H1 (cell line): ENCODE measurements around the gene ANXA1. TPM values are rescaled to one million over a fixed set of nuclear protein-coding genes. Genes with fewer than 3 reads are reported as not detected.

Source experiments
- CTCF ChIA-PET: fragments of 300-600 bp; sonication (Branson Sonifier 250); formaldehyde crosslinking; loops from one replicate; lab custom pipeline; 2021; ENCODE audit not compliant: partially characterized antibody; lab: Charles Lee
- POLR2A ChIA-PET: fragments of 300-600 bp; sonication (Branson Sonifier 250); formaldehyde crosslinking; loops from one replicate; lab custom pipeline; 2021; ENCODE audit warnings: inconsistent platforms; ENCODE audit not compliant: partially characterized antibody; lab: Charles Lee
- DNase-seq, 2 experiments: peaks; one replicate each; pipeline versions ENCODE4 v3.0.0 to v3.0.0-alpha.2; 2010 to 2022; ENCODE audit warnings: low spot score in 2 of 2, low read depth in 1 of 2, mixed read lengths in 1 of 2
- FAIRE-seq: peaks from 2 replicates; lab custom pipeline; 2011; peaks lifted over from hg19 to GRCh38; lab: Jason Lieb, UNC
- H2AFZ ChIP-seq: 2 replicates; pipeline ENCODE4 v1.8.1; 2012; ENCODE audit warnings: low read length, inconsistent platforms
- H2AK5ac ChIP-seq: 2 replicates; pipeline ENCODE4 v1.6.1; 2013; ENCODE audit warnings: low read depth, low read length
- H2BK120ac ChIP-seq: replicated peaks from 2 replicates; pipeline ENCODE3; 2013; ENCODE audit warnings: low read depth, low read length, inconsistent platforms
- H2BK12ac ChIP-seq: 2 replicates; pipeline ENCODE4 v1.6.1; 2013; ENCODE audit warnings: low read depth, low read length
- H2BK15ac ChIP-seq: 2 replicates; pipeline ENCODE4 v1.6.1; 2013; ENCODE audit warnings: low read length
- H2BK20ac ChIP-seq: 2 replicates; pipeline ENCODE4 v1.6.1; 2013; ENCODE audit warnings: low read length
- H2BK5ac ChIP-seq: 2 replicates; pipeline ENCODE4 v1.6.1; 2013; ENCODE audit warnings: low read depth, low read length
- H3K14ac ChIP-seq: 2 replicates; pipeline ENCODE4 v1.6.1; 2013; ENCODE audit warnings: inconsistent platforms; ENCODE audit not compliant: insufficient read length
- H3K18ac ChIP-seq: 2 replicates; pipeline ENCODE4 v1.6.1; 2013; ENCODE audit warnings: low read length; ENCODE audit errors: extremely low read depth
- H3K23ac ChIP-seq: 2 replicates; pipeline ENCODE4 v1.6.1; 2013; ENCODE audit warnings: inconsistent platforms; ENCODE audit not compliant: insufficient read length
- H3K23me2 ChIP-seq: 2 replicates; pipeline ENCODE4 v1.6.1; 2013; ENCODE audit warnings: low read depth, low read length
- H3K27ac ChIP-seq: 2 replicates; pipeline ENCODE4 v1.6.1; 2011; ENCODE audit warnings: low read depth, low read length, inconsistent platforms
- H3K27me3 ChIP-seq, 4 experiments: replicated peaks in 1 of 4; 1 replicate in 1 of 4; 2 replicates in 3 of 4; pipeline versions ENCODE4 v1.6.1 to v1.8.1; 2011 to 2013; ENCODE audit warnings: low read length in 3 of 4, mild to moderate bottlenecking in 3 of 4, inconsistent platforms in 2 of 4, mixed read lengths in 2 of 4, moderate library complexity in 1 of 4; ENCODE audit not compliant: control insufficient read depth in 3 of 4, insufficient read depth in 3 of 4; ENCODE audit errors: extremely low read depth in 1 of 4
- H3K36me3 ChIP-seq, 4 experiments: 2 replicates each; pipeline versions ENCODE4 v1.6.1 to v1.8.1; 2011 to 2013; ENCODE audit warnings: mild to moderate bottlenecking in 4 of 4, low read length in 3 of 4, moderate library complexity in 2 of 4, control low read depth in 1 of 4, inconsistent platforms in 1 of 4; ENCODE audit not compliant: insufficient read depth in 4 of 4, control insufficient read depth in 2 of 4
- H3K4ac ChIP-seq: replicated peaks from 2 replicates; pipeline ENCODE3; 2013; ENCODE audit warnings: low read length, low read depth, mixed read lengths, inconsistent platforms; ENCODE audit not compliant: insufficient read length
- H3K4me1 ChIP-seq, 4 experiments: replicated peaks in 1 of 4; 1 replicate in 1 of 4; 2 replicates in 3 of 4; pipeline versions ENCODE4 v1.6.1 to v1.8.1; 2011 to 2013; ENCODE audit warnings: low read length in 3 of 4, inconsistent platforms in 2 of 4, mixed read lengths in 1 of 4; ENCODE audit not compliant: insufficient read depth in 4 of 4, control insufficient read depth in 3 of 4
- H3K4me2 ChIP-seq, 2 experiments: 2 replicates each; pipeline versions ENCODE4 v1.6.1 to v1.8.1; 2011 to 2013; ENCODE audit warnings: low read depth in 2 of 2, low read length in 2 of 2, control low read depth in 1 of 2, inconsistent platforms in 1 of 2, mild to moderate bottlenecking in 1 of 2; ENCODE audit not compliant: insufficient read depth in 1 of 2
- H3K4me3 ChIP-seq, 4 experiments: fragments of 200-600, 300-600 bp in 1 of 4; sonication (generic), shearing (Covaris generic), sonication (Bioruptor Twin) in 1 of 4; 2 replicates each; pipeline versions ENCODE4 v1.5.1 to v1.8.1; 2011 to 2016; ENCODE audit warnings: low read length in 4 of 4, low read depth in 3 of 4, control low read depth in 2 of 4, inconsistent platforms in 2 of 4, mild to moderate bottlenecking in 2 of 4, mixed read lengths in 1 of 4, moderate library complexity in 1 of 4; ENCODE audit not compliant: insufficient read depth in 2 of 4; ENCODE audit errors: extremely low read depth in 1 of 4
- H3K56ac ChIP-seq: replicated peaks from 2 replicates; pipeline ENCODE3; 2013; ENCODE audit warnings: low read depth, mild to moderate bottlenecking, mixed read lengths, low read length, inconsistent platforms; ENCODE audit not compliant: insufficient read length
- H3K79me1 ChIP-seq: 2 replicates; pipeline ENCODE4 v1.6.1; 2013; ENCODE audit warnings: low read depth, low read length, control low read depth
- H3K79me2 ChIP-seq, 2 experiments: 2 replicates each; pipeline versions ENCODE4 v1.6.1 to v1.8.1; 2012 to 2013; ENCODE audit warnings: low read length in 2 of 2, mild to moderate bottlenecking in 2 of 2, inconsistent platforms in 1 of 2; ENCODE audit not compliant: insufficient read depth in 2 of 2, control insufficient read depth in 1 of 2
- H3K9ac ChIP-seq, 4 experiments: replicated peaks in 1 of 4; 1 replicate in 1 of 4; 2 replicates in 3 of 4; pipeline versions ENCODE4 v1.6.1 to v1.8.1; 2011 to 2013; ENCODE audit warnings: low read depth in 3 of 4, low read length in 3 of 4, control low read depth in 2 of 4, mild to moderate bottlenecking in 2 of 4, moderate library complexity in 2 of 4, inconsistent platforms in 1 of 4; ENCODE audit errors: extremely low read depth in 1 of 4
- H3K9me3 ChIP-seq, 2 experiments: 2 replicates each; pipeline versions ENCODE4 v1.6.1 to v1.8.1; 2012 to 2013; ENCODE audit warnings: mild to moderate bottlenecking in 2 of 2, moderate library complexity in 2 of 2, control low read depth in 1 of 2, inconsistent platforms in 1 of 2, low read depth in 1 of 2, low read length in 1 of 2, mixed read lengths in 1 of 2; ENCODE audit not compliant: insufficient read depth in 2 of 2
- H4K20me1 ChIP-seq, 2 experiments: replicated peaks in 1 of 2; 2 replicates each; pipeline versions ENCODE3 to v1.8.1; 2011 to 2013; ENCODE audit warnings: inconsistent platforms in 2 of 2, low read length in 2 of 2, mild to moderate bottlenecking in 1 of 2; ENCODE audit not compliant: insufficient read depth in 2 of 2, control insufficient read depth in 1 of 2
- H4K5ac ChIP-seq: 2 replicates; pipeline ENCODE4 v1.6.1; 2013; ENCODE audit warnings: low read length, low read depth, mixed read lengths, inconsistent platforms; ENCODE audit not compliant: insufficient read length
- H4K8ac ChIP-seq: 2 replicates; pipeline ENCODE4 v1.8.0; 2013; ENCODE audit warnings: mild to moderate bottlenecking, moderate library complexity, low read length, inconsistent platforms; ENCODE audit not compliant: insufficient read depth; ENCODE audit errors: extremely low read depth
- H4K91ac ChIP-seq: replicated peaks from 2 replicates; pipeline ENCODE3; 2013; ENCODE audit warnings: low read length, mixed read lengths, inconsistent platforms; ENCODE audit not compliant: insufficient read length
- BRCA1 ChIP-seq: IDR thresholded peaks from 2 replicates; pipeline ENCODE4 v1.6.1; 2012; ENCODE audit warnings: low read depth, low read length, improper control_type of control experiment
- GABPA ChIP-seq: IDR thresholded peaks from 2 replicates; pipeline ENCODE4 v1.6.1; 2011; ENCODE audit warnings: mild to moderate bottlenecking, low read length, moderate library complexity, borderline replicate concordance; ENCODE audit not compliant: insufficient read depth
- HDAC6 ChIP-seq: IDR thresholded peaks from one replicate; pipeline ENCODE4 v1.7.1; 2012; ENCODE audit warnings: low read depth, mild to moderate bottlenecking, inconsistent platforms, low read length, moderate library complexity
- JUN ChIP-seq: IDR thresholded peaks from 2 replicates; pipeline ENCODE4 v1.6.1; 2011; ENCODE audit warnings: low read depth, mild to moderate bottlenecking, improper control_type of control experiment, low read length
- KDM1A ChIP-seq: fragments of 200-600, 300-600 bp; sonication (generic); IDR thresholded peaks from 2 replicates; pipeline ENCODE4 v1.7.1; 2016; ENCODE audit warnings: mild to moderate bottlenecking, low read length, borderline replicate concordance
- KDM5A ChIP-seq: fragments of 200-600 bp; IDR thresholded peaks from 2 replicates; pipeline ENCODE4 v1.7.1; 2012; ENCODE audit warnings: mild to moderate bottlenecking, low read length, inconsistent platforms, mixed read lengths
- NANOG ChIP-seq: IDR thresholded peaks from 2 replicates; pipeline ENCODE4 v1.6.1; 2011; ENCODE audit warnings: low read length, low read depth, mild to moderate bottlenecking, inconsistent platforms; ENCODE audit not compliant: insufficient read depth, poor library complexity, severe bottlenecking
- RBBP5 ChIP-seq: IDR thresholded peaks from 2 replicates; pipeline ENCODE4 v1.7.1; 2012; ENCODE audit warnings: low read depth, mild to moderate bottlenecking, inconsistent platforms, low read length, moderate library complexity, borderline replicate concordance
- SP2 ChIP-seq: IDR thresholded peaks from 2 replicates; pipeline ENCODE4 v1.6.1; 2012; ENCODE audit warnings: mild to moderate bottlenecking, low read length, inconsistent platforms
- WGBS, 2 experiments: shearing (Covaris generic) in 1 of 2; methylation state at CpG; one replicate each; pipeline versions ENCODE4 v1.1.6 to v1.1.7; 2013 to 2015; ENCODE audit warnings: low lambda C conversion rate in 2 of 2, mixed read lengths in 2 of 2, inconsistent platforms in 1 of 2, low coverage in 1 of 2, missing lambda C conversion rate in 1 of 2; ENCODE audit not compliant: insufficient replicate concordance in 2 of 2, insufficient coverage in 1 of 2, insufficient read length in 1 of 2; ENCODE audit errors: extremely low coverage in 1 of 2, missing lambda C conversion rate in 1 of 2; 5-methylcytosine and 5-hydroxymethylcytosine counted together
- polyA plus RNA-seq, 7 experiments: library from polyadenylated mRNA; depleted of rRNA in 3 of 7; stranded (reverse) in 5 of 7; unstranded in 2 of 7; fragments of >200 nt in 5 of 7; fragments of 200-250 nt in 2 of 7; gene quantifications; 1 replicate in 5 of 7; 2 replicates in 1 of 7; 4 replicates in 1 of 7; pipeline versions ENCODE4 v1.2.1 to v1.2.3, GENCODE V29; 2011 to 2013; ENCODE audit warnings: missing spikeins in 2 of 7, mixed read lengths in 2 of 7
- total RNA-seq: library from RNA; stranded (reverse); fragmentation: NEBNext Ultra II Directional; extraction: Animal tissue kit (Norgen Biotek cat#: 25700); gene quantifications from 2 replicates; pipeline ENCODE4 v1.2.1, GENCODE V29; 2021
- TF ChIP-seq, protein P1 (sequence below), 3 experiments: IDR thresholded peaks; 1 replicate in 2 of 3; 2 replicates in 1 of 3; pipeline versions ENCODE4 v1.5.1 to v1.6.1; 2011; ENCODE audit warnings: low read length in 3 of 3, mild to moderate bottlenecking in 3 of 3, inconsistent platforms in 2 of 3, low read depth in 1 of 3, moderate library complexity in 1 of 3; ENCODE audit not compliant: insufficient read depth in 1 of 3; ENCODE audit errors: control extremely low read depth in 1 of 3
- TF ChIP-seq, protein P2 (sequence below): IDR thresholded peaks from 2 replicates; pipeline ENCODE4 v1.6.1; 2012; ENCODE audit warnings: inconsistent platforms

The ANXA1 gene
- total and polyA plus RNA-seq, 2 of the 8 experiments (the other 6 are each of a cell fraction or from before 2014, with no cell fraction given) = 0.71 to 5.7 TPM

DNA sequence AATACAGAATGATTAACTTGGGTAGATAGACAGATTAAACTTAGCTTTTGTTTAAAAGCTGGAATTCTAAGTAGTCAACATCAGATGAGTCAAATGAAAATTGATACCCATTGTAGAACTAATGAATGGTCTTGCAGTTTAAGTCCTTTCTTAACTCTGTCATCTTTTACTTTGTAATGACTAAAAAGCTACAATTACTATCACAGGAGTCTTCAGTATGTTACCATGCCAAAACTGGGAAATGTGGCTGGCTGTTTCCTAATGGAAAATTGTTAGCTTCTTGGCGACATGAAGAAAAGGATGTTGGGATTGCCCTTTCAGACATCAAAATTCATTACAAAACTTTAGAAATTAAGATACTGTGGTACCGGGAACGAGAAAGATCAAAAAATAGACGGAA is 20.2 kb upstream of the ANXA1 start:
- Histone ChIP-seq H3K9me3 (no peaks in the 10 kb centered on the region), H4K8ac (no peak overlapping the region), H2BK12ac (no peak overlapping the region), H3K4me1 (no peaks in the 10 kb centered on the region; a peak in 1 of 7 replicates), H3K27me3 (no peaks in the 10 kb centered on the region), H3K36me3 (no peaks in the 10 kb centered on the region), H2AK5ac (no peak overlapping the region), H3K56ac (no peak overlapping the region), H4K91ac (no peak overlapping the region), H3K18ac (no peak overlapping the region), H3K4me3 (no peak overlapping the region), H2AFZ (no peak overlapping the region), H4K5ac (no peak overlapping the region), H3K9ac (no peak overlapping the region), H3K4me2 (no peak overlapping the region), H3K14ac (no peak overlapping the region), H3K4ac (no peak overlapping the region), H3K27ac (no peak overlapping the region), H2BK15ac (no peak overlapping the region), H2BK20ac (no peak overlapping the region), H3K23ac (no peak overlapping the region), H2BK120ac (no peak overlapping the region), H2BK5ac (no peak overlapping the region), H3K23me2 (no peaks in the 10 kb centered on the region), H3K79me1 (no peaks in the 10 kb centered on the region), H3K79me2 (no peaks in the 10 kb centered on the region), H4K20me1 (no peaks in the 10 kb centered on the region)
- 97% methylated on average over 4 of the region's 4 CpGs; no CpG with 5 or more reads in 1 of the 2 experiments for WGBS, 2 experiments
- CTCF ChIA-PET = interaction anchor here (1.0 to 1.4 kb wide), 4 partner anchors 10 to 275 kb away, joined by 3 to 4 read pairs (median 3); no protein-coding TSS in a partner anchor
- POLR2A ChIA-PET = no interaction called here
- no peak for FAIRE-seq
- no peak for DNase-seq
- TF ChIP-seq, protein P1, sequence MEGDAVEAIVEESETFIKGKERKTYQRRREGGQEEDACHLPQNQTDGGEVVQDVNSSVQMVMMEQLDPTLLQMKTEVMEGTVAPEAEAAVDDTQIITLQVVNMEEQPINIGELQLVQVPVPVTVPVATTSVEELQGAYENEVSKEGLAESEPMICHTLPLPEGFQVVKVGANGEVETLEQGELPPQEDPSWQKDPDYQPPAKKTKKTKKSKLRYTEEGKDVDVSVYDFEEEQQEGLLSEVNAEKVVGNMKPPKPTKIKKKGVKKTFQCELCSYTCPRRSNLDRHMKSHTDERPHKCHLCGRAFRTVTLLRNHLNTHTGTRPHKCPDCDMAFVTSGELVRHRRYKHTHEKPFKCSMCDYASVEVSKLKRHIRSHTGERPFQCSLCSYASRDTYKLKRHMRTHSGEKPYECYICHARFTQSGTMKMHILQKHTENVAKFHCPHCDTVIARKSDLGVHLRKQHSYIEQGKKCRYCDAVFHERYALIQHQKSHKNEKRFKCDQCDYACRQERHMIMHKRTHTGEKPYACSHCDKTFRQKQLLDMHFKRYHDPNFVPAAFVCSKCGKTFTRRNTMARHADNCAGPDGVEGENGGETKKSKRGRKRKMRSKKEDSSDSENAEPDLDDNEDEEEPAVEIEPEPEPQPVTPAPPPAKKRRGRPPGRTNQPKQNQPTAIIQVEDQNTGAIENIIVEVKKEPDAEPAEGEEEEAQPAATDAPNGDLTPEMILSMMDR (IDR thresholded peaks at IDR 0.05; ENCODE audit: control extremely low read depth in 1 of 3, insufficient read depth in 1 of 3, low read depth in 1 of 3, low read length in 3 of 3) = no peak
- no peak for TF ChIP-seq GABPA
- TF ChIP-seq, protein P2, sequence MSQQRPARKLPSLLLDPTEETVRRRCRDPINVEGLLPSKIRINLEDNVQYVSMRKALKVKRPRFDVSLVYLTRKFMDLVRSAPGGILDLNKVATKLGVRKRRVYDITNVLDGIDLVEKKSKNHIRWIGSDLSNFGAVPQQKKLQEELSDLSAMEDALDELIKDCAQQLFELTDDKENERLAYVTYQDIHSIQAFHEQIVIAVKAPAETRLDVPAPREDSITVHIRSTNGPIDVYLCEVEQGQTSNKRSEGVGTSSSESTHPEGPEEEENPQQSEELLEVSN = no peak
- TF ChIP-seq BRCA1 = no peak
- no peak for TF ChIP-seq KDM1A
- no peak for TF ChIP-seq NANOG
- TF ChIP-seq SP2 = no peak
- TF ChIP-seq JUN = no peak
- TF ChIP-seq HDAC6 = no peak
- TF ChIP-seq KDM5A = no peak
- TF ChIP-seq RBBP5 = no peak
